ENCODE results near the gene LDB3. TPM values are rescaled to one million over a fixed set of nuclear protein-coding genes. Genes with fewer than 3 reads are reported as not detected.

Gene LDB3
- total and polyA plus RNA-seq, 2 of the 8 experiments (the other 6 are each of a cell fraction or from before 2014, with no cell fraction given), result 0.20 to 0.43 TPM

GRCh38 chr10:86642021-86642420 is 26.3 kb upstream of the LDB3 start:
- CTCF ChIA-PET (ENCODE audit: partially characterized antibody), result interaction anchor here (0.6 to 6.3 kb wide), 7 partner anchors 9 to 280 kb away, joined by 3 to 57 read pairs (median 4); no protein-coding TSS in a partner anchor

More at GRCh38 chr10:86642021-86642420, 26.3 kb upstream of the LDB3 start:
- Histone ChIP-seq H3K27me3 (replicated peaks in 1 of 4; ENCODE audit: control insufficient read depth in 3 of 4, extremely low read depth in 1 of 4, insufficient read depth in 3 of 4, low read length in 3 of 4) (no peaks in the 10 kb centered on the region), H3K14ac (ENCODE audit: insufficient read length) (no peak overlapping the region), H2BK5ac (ENCODE audit: low read depth, low read length) (no peak overlapping the region), H2AK5ac (ENCODE audit: low read depth, low read length) (no peak overlapping the region), H3K27ac (ENCODE audit: low read depth, low read length) (no peak overlapping the region), H2AFZ (ENCODE audit: low read length) (no peak overlapping the region), H3K56ac (replicated peaks; ENCODE audit: insufficient read length, low read depth, low read length) (no peak overlapping the region), H2BK120ac (replicated peaks; ENCODE audit: low read depth, low read length) (no peak overlapping the region), H3K36me3 (ENCODE audit: control insufficient read depth in 2 of 4, insufficient read depth in 4 of 4, low read length in 3 of 4) (no peaks in the 10 kb centered on the region), H4K5ac (ENCODE audit: insufficient read length, low read depth, low read length) (no peak overlapping the region), H2BK20ac (ENCODE audit: low read length) (no peak overlapping the region), H4K8ac (ENCODE audit: extremely low read depth, insufficient read depth, low read length) (no peak overlapping the region), H3K79me2 (ENCODE audit: control insufficient read depth in 1 of 2, insufficient read depth in 2 of 2, low read length in 2 of 2) (no peaks in the 10 kb centered on the region), H3K9me3 (ENCODE audit: insufficient read depth in 2 of 2, low read depth in 1 of 2, low read length in 1 of 2) (no peaks in the 10 kb centered on the region), H3K4me3 (ENCODE audit: extremely low read depth in 1 of 4, insufficient read depth in 2 of 4, low read depth in 3 of 4, low read length in 4 of 4) (no peak overlapping the region), H3K23me2 (ENCODE audit: low read depth, low read length) (no peaks in the 10 kb centered on the region), H3K79me1 (ENCODE audit: low read depth, low read length) (no peaks in the 10 kb centered on the region), H3K23ac (ENCODE audit: insufficient read length) (no peak overlapping the region), H3K4me2 (ENCODE audit: insufficient read depth in 1 of 2, low read depth in 2 of 2, low read length in 2 of 2) (no peak overlapping the region), H4K20me1 (replicated peaks in 1 of 2; ENCODE audit: control insufficient read depth in 1 of 2, insufficient read depth in 2 of 2, low read length in 2 of 2) (no peaks in the 10 kb centered on the region), H2BK12ac (ENCODE audit: low read depth, low read length) (no peak overlapping the region), H3K9ac (replicated peaks in 1 of 4; ENCODE audit: extremely low read depth in 1 of 4, low read depth in 3 of 4, low read length in 3 of 4) (no peak overlapping the region), H4K91ac (replicated peaks; ENCODE audit: insufficient read length, low read length) (no peak overlapping the region), H3K4ac (replicated peaks; ENCODE audit: insufficient read length, low read depth, low read length) (no peak overlapping the region), H3K18ac (ENCODE audit: extremely low read depth, low read length) (no peak overlapping the region), H3K4me1 (replicated peaks in 1 of 4; ENCODE audit: control insufficient read depth in 3 of 4, insufficient read depth in 4 of 4, low read length in 3 of 4) (no peaks in the 10 kb centered on the region), H2BK15ac (ENCODE audit: low read length) (no peak overlapping the region)
- FAIRE-seq (no peak), DNase-seq (ENCODE audit: low read depth in 1 of 2, low spot score in 2 of 2) (no peak)
- TF ChIP-seq ATF3 (IDR thresholded peaks at IDR 0.05; ENCODE audit: insufficient read depth, low read depth, low read length) (no peak), CBX5 (IDR thresholded peaks at IDR 0.05; ENCODE audit: low read depth, low read length) (no peak), EP300 (IDR thresholded peaks at IDR 0.05; ENCODE audit: borderline replicate concordance in 1 of 2, low read depth in 2 of 2, low read length in 2 of 2) (no peak), KDM1A (IDR thresholded peaks at IDR 0.05; ENCODE audit: borderline replicate concordance, low read length) (no peak), SIN3A (conservative IDR thresholded peaks at IDR 0.05 in 1 of 2, IDR thresholded peaks at IDR 0.05 in 1 of 2; ENCODE audit: low read depth in 1 of 2, low read length in 2 of 2) (no peak), ASH2L (IDR thresholded peaks at IDR 0.05; ENCODE audit: low read length) (no peak), ATF2 (IDR thresholded peaks at IDR 0.05; ENCODE audit: low read length) (no peak), HDAC6 (IDR thresholded peaks at IDR 0.05; ENCODE audit: low read depth, low read length) (no peak), E2F6 (IDR thresholded peaks at IDR 0.05) (no peak)
- POLR2A ChIA-PET (ENCODE audit: partially characterized antibody), result interaction anchor here (1.7 kb wide), 1 partner anchor 11 kb away, joined by 4 read pairs; no protein-coding TSS in a partner anchor

Measured in H1 (cell line).